OCI-LY1 (cell line): ENCODE data around the gene XYLT2.
"Not testable (repeated sequence)": the region's sequence is repeated elsewhere in the genome, so short reads cannot be mapped to it uniquely, and the experiment has no call there.

Experiments
- H2AFZ ChIP-seq: fragments of 200-600 bp; sonication (generic), shearing (Covaris generic); 2 replicates; pipeline ENCODE4 v1.6.0; 2014; ENCODE audit warnings: antibody characterized with exemption, mild to moderate bottlenecking, low read length
- H3F3A ChIP-seq: fragments of 200-600 bp; sonication (generic), shearing (Covaris generic); 2 replicates; pipeline ENCODE4 v1.6.0; 2014; ENCODE audit warnings: mild to moderate bottlenecking, antibody characterized with exemption, low read length, moderate library complexity; ENCODE audit not compliant: insufficient read depth
- H3K27ac ChIP-seq: fragments of 200-600 bp; sonication (generic); 2 replicates; pipeline ENCODE4 v1.5.1; 2014; ENCODE audit warnings: low read length, mixed run types, mild to moderate bottlenecking, low read depth; ENCODE audit not compliant: poor library complexity, severe bottlenecking
- H3K27me3 ChIP-seq: fragments of 200-600 bp; sonication (generic); 2 replicates; pipeline ENCODE4 v1.6.0; 2014; ENCODE audit warnings: antibody characterized with exemption, mild to moderate bottlenecking, low read length, moderate library complexity; ENCODE audit not compliant: insufficient read depth
- H3K36me3 ChIP-seq: fragments of 200-600 bp; sonication (generic); 2 replicates; pipeline ENCODE4 v1.6.1; 2014; ENCODE audit warnings: mild to moderate bottlenecking, antibody characterized with exemption, low read length, moderate library complexity, mixed read lengths; ENCODE audit not compliant: insufficient read depth
- H3K4me1 ChIP-seq: fragments of 200-600 bp; sonication (generic); 2 replicates; pipeline ENCODE4 v1.5.1; 2014; ENCODE audit warnings: mild to moderate bottlenecking, low read length, moderate library complexity; ENCODE audit not compliant: insufficient read depth, severe bottlenecking
- H3K4me2 ChIP-seq: fragments of 200-600 bp; sonication (generic), shearing (Covaris generic); 2 replicates; pipeline ENCODE4 v1.6.1; 2014; ENCODE audit warnings: low read length
- H3K4me3 ChIP-seq: fragments of 200-600 bp; sonication (generic); 2 replicates; pipeline ENCODE4 v1.5.1; 2014; ENCODE audit warnings: low read length, low read depth, mild to moderate bottlenecking, mixed read lengths; ENCODE audit not compliant: poor library complexity, severe bottlenecking
- H3K79me2 ChIP-seq: fragments of 200-600 bp; shearing (Covaris generic); 2 replicates; pipeline ENCODE4 v1.6.1; 2016; ENCODE audit warnings: mixed run types, low read length, mixed read lengths; ENCODE audit not compliant: insufficient read depth
- H3K9ac ChIP-seq: fragments of 200-600 bp; sonication (generic), shearing (Covaris generic); 2 replicates; pipeline ENCODE4 v1.6.1; 2014; ENCODE audit warnings: mild to moderate bottlenecking, low read length, mixed read lengths
- H3K9me2 ChIP-seq: fragments of 200-600 bp; sonication (generic), shearing (Covaris generic); 2 replicates; pipeline ENCODE4 v1.6.1; 2014; ENCODE audit warnings: low read depth, mild to moderate bottlenecking, low read length, mixed read lengths
- H3K9me3 ChIP-seq: fragments of 200-600 bp; shearing (Covaris generic); 2 replicates; pipeline ENCODE4 v1.6.1; 2014; ENCODE audit warnings: low read length, mixed read lengths
- H4K20me1 ChIP-seq: fragments of 200-600 bp; sonication (generic), shearing (Covaris generic); 2 replicates; pipeline ENCODE4 v1.6.0; 2016; ENCODE audit warnings: mild to moderate bottlenecking, low read length; ENCODE audit not compliant: insufficient read depth
- EZH2 ChIP-seq: fragments of 200-600 bp; sonication (generic), shearing (Covaris generic); IDR thresholded peaks from 2 replicates; pipeline ENCODE4 v1.8.0; 2017; ENCODE audit warnings: borderline replicate concordance, mixed run types, mild to moderate bottlenecking, antibody characterized with exemption, low read length, moderate library complexity, mixed read lengths
- TF ChIP-seq, protein P1 (sequence below): fragments of 200-600 bp; sonication (generic), shearing (Covaris generic); IDR thresholded peaks from 2 replicates; pipeline ENCODE4 v1.5.1; 2017; ENCODE audit warnings: mild to moderate bottlenecking, antibody characterized with exemption, low read length, moderate library complexity, mixed read lengths

XYLT2 gene

DNA sequence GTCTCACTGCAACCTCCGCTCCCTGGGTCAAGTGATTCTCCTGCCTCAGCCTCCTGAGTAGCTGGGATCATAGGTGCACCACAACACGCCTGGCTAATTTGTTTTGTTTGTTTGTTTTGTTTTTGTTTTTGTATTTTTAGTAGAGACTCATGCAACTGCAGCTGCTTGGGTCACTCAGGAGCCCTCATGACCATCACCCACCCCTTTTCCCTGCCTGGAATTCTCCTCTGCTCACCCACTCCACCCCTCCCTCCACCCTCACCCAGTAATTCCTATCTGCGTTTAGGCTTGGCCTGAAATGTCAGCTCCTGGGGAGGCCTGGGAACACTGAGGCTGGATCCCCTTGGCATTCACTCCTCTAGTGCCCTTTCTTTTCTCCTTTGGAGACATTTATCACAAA, 46.1 kb upstream of the XYLT2 start:
- no peak for TF ChIP-seq EZH2
- TF ChIP-seq, protein P1, sequence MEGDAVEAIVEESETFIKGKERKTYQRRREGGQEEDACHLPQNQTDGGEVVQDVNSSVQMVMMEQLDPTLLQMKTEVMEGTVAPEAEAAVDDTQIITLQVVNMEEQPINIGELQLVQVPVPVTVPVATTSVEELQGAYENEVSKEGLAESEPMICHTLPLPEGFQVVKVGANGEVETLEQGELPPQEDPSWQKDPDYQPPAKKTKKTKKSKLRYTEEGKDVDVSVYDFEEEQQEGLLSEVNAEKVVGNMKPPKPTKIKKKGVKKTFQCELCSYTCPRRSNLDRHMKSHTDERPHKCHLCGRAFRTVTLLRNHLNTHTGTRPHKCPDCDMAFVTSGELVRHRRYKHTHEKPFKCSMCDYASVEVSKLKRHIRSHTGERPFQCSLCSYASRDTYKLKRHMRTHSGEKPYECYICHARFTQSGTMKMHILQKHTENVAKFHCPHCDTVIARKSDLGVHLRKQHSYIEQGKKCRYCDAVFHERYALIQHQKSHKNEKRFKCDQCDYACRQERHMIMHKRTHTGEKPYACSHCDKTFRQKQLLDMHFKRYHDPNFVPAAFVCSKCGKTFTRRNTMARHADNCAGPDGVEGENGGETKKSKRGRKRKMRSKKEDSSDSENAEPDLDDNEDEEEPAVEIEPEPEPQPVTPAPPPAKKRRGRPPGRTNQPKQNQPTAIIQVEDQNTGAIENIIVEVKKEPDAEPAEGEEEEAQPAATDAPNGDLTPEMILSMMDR: no peak
- Histone ChIP-seq H3F3A (no peaks in the 10 kb centered on the region), H3K9me3 (no peaks in the 10 kb centered on the region), H3K79me2 (no peaks in the 10 kb centered on the region), H3K27me3 (no peaks in the 10 kb centered on the region), H4K20me1 (no peaks in the 10 kb centered on the region), H3K9ac (no peak overlapping the region), H3K4me1 (no peaks in the 10 kb centered on the region), H3K27ac (no peak overlapping the region), H2AFZ (no peak overlapping the region), H3K4me2 (no peak overlapping the region), H3K4me3 (no peak overlapping the region), H3K9me2 (no peaks in the 10 kb centered on the region), H3K36me3 (no peaks in the 10 kb centered on the region)

DNA sequence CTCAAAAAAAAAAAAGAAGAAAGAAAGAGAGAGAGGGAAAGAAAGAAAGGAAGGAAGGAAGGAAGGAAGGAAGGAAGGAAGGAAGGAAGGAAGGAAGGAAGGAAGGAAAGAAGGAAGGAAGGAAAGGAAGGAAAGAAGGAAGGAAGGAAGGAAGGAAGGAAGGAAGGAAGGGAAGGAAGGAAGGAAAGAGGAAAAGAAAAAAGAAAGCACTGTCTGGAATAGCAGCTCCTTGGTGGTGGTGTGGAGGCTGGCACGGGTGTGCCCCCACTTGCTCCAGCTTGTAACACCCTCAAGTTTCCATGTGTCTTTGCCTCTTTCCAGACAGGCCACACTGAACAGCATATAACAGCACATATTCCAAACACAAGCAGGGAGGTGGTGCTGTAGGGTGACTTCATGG, 45.1 kb upstream of the XYLT2 start:
- H3K4me1 ChIP-seq, H3K27ac ChIP-seq, H4K20me1 ChIP-seq, H2AFZ ChIP-seq, H3K4me2 ChIP-seq, H3K27me3 ChIP-seq, H3K79me2 ChIP-seq, H3K9me2 ChIP-seq, H3F3A ChIP-seq, H3K4me3 ChIP-seq, H3K36me3 ChIP-seq, H3K9me3 ChIP-seq, H3K9ac ChIP-seq: not testable (repeated sequence)

DNA sequence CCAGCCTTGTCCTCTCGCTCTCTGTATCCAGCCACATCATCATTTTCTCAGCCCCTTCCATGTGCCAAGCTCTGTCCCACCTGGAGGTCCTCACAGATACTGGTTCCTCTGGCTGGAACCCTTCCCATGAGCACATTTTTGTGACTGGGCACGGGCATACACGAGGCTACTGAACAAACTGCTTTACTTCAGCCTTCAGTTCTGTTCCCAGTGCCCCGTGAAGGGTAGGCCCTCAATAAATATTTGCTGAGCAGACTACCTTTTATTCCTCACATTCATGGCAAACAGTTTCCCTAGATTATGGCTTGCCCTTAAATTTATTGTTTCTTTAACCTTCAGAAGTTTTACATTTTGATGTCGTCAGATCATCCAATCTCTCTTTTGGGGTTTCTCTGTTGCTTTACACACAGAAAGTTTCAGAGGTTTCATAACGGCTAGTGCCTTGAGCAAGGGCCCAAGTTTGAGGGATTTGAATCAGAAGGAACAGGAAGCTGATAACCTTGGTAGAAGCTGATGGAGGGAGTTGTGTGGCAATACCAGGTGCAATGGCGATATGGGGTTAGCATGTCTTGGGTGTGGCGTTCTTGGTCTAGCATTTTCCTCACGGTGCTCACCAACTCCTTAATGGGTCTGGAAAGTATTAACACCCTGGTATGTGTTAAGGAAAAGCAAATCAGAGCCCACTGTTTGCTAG, 43.9 kb upstream of the XYLT2 start:
- Histone ChIP-seq H3K4me2 (no peak overlapping the region), H3K9me3 (no peaks in the 10 kb centered on the region), H2AFZ (no peak overlapping the region), H3F3A (no peaks in the 10 kb centered on the region), H3K4me1 (no peaks in the 10 kb centered on the region), H3K9ac (no peak overlapping the region), H3K27ac (no peak overlapping the region), H3K79me2 (no peaks in the 10 kb centered on the region), H3K9me2 (no peaks in the 10 kb centered on the region), H3K27me3 (peaks cover 3% of the 10 kb centered on the region; the same call in 1 of the 2 replicates), H3K4me3 (no peak overlapping the region), H4K20me1 (no peaks in the 10 kb centered on the region), H3K36me3 (no peaks in the 10 kb centered on the region)
- TF ChIP-seq, protein P1: no peak
- TF ChIP-seq EZH2: no peak

DNA sequence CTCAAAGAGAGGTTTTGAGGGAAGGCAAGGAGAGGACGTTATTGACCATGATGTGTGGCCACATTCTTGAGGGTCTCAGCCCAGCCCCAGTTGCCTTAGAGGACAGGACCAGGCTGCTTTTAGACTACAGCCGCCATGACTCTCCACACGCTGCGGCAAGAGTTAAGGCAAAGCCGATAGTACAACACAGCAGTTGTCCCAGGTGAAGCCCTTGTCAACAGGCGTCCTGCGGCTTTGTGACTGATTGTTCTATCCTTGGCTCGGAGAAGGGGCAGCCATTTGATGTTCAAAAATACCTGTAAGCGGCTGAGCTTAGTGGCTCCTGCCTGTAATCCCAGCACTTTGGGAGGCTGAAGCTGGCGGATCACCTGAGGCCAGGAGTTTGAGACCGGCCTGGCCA, 42.9 kb upstream of the XYLT2 start:
- no peak overlapping the region for H3K4me2 ChIP-seq
- no peaks in the 10 kb centered on the region for H3K9me2 ChIP-seq
- H4K20me1 ChIP-seq: no peaks in the 10 kb centered on the region
- no peak for TF ChIP-seq EZH2
- TF ChIP-seq, protein P1: no peak
- H3K79me2 ChIP-seq: no peaks in the 10 kb centered on the region
- H3K4me3 ChIP-seq: no peak overlapping the region
- H3K4me1 ChIP-seq: no peaks in the 10 kb centered on the region
- H3K36me3 ChIP-seq: no peaks in the 10 kb centered on the region
- no peak overlapping the region for H2AFZ ChIP-seq
- no peaks in the 10 kb centered on the region for H3K9me3 ChIP-seq
- H3K9ac ChIP-seq: no peak overlapping the region
- peaks cover 3% of the 10 kb centered on the region; the same call in 1 of the 2 replicates for H3K27me3 ChIP-seq
- H3F3A ChIP-seq: no peaks in the 10 kb centered on the region
- H3K27ac ChIP-seq: no peak overlapping the region
